Kidney (tissue), 14 donors: ENCODE data around the gene NDUFS8. TPM values are rescaled to one million over a fixed set of nuclear protein-coding genes. Genes with fewer than 3 reads are reported as not detected.

ENCODE experiments used
- DNase-seq, 5 donors: peaks; one replicate each; pipeline ENCODE4 v3.0.0-alpha.2; 2013 to 2020
- FAIRE-seq: peaks from 2 replicates; lab custom pipeline; 2012; peaks lifted over from hg19 to GRCh38; lab: Jason Lieb, UNC
- H3K27ac ChIP-seq, 2 donors: one replicate each; pipeline ENCODE4 v1.7.0; 2013; ENCODE audit warnings: low read depth in 2 of 2, low read length in 2 of 2, inconsistent platforms in 1 of 2
- H3K27me3 ChIP-seq: one replicate; pipeline ENCODE4 v1.7.1; 2013; ENCODE audit warnings: low read length, inconsistent platforms; ENCODE audit not compliant: control insufficient read depth, insufficient read depth
- H3K36me3 ChIP-seq, 3 donors: one replicate each; pipeline versions ENCODE4 v1.7.0 to v1.7.1; 2013; ENCODE audit warnings: low read length in 3 of 3, control low read depth in 1 of 3, inconsistent platforms in 1 of 3; ENCODE audit not compliant: insufficient read depth in 3 of 3, control insufficient read depth in 2 of 3
- H3K4me1 ChIP-seq, 3 donors: one replicate each; pipeline versions ENCODE4 v1.7.0 to v1.7.1; 2013; ENCODE audit warnings: low read length in 3 of 3, inconsistent platforms in 1 of 3, low read depth in 1 of 3; ENCODE audit not compliant: control insufficient read depth in 2 of 3, insufficient read depth in 2 of 3
- H3K4me3 ChIP-seq, 3 donors: one replicate each; pipeline versions ENCODE4 v1.7.0 to v1.8.1; 2013; ENCODE audit warnings: low read length in 3 of 3, control low read depth in 1 of 3, inconsistent platforms in 1 of 3
- H3K9ac ChIP-seq, 3 donors: one replicate each; pipeline versions ENCODE4 v1.7.0 to v1.7.1; 2013; ENCODE audit warnings: low read length in 3 of 3, control low read depth in 1 of 3, inconsistent platforms in 1 of 3
- H3K9me3 ChIP-seq, 3 donors: one replicate each; pipeline versions ENCODE4 v1.7.0 to v1.7.1; 2013; ENCODE audit warnings: low read length in 3 of 3, control low read depth in 1 of 3, inconsistent platforms in 1 of 3; ENCODE audit not compliant: control insufficient read depth in 2 of 3, insufficient read depth in 1 of 3
- intact Hi-C: fragments of 100-400 bp; cut with DNase I; formaldehyde crosslinking; loops from one replicate; pipeline ENCODE4 v1.11.1; 2022
- polyA plus RNA-seq: library from polyadenylated mRNA; stranded (reverse); fragments of 350-450 nt; fragmentation: Illumina TruSeq; extraction: RNeasy Lipid Tissue Mini Kit (QIAGEN cat#74804); gene quantifications from one replicate; pipeline ENCODE4 v1.2.3, GENCODE V29; 2014; ENCODE audit warnings: low read depth, low replicate concordance; ENCODE audit not compliant: insufficient read depth
- total RNA-seq: library from RNA; stranded (reverse); fragmentation: NEBNext Ultra II Directional; extraction: Animal tissue kit (Norgen Biotek cat#: 25700); gene quantifications from one replicate; pipeline ENCODE4 v1.2.1, GENCODE V29; 2021
- TF ChIP-seq, protein P1 (sequence below): IDR thresholded peaks from 3 replicates; pipeline ENCODE4 v1.5.1; 2012; ENCODE audit warnings: mild to moderate bottlenecking, moderate library complexity, borderline replicate concordance; ENCODE audit not compliant: insufficient read depth; ENCODE audit errors: extremely low read depth
- donor health status: control.
- donor health status: control.
- donor health status: control.
- donor health status: control.
- donor health status: control.
- donor health status: DM: yes; HTN: yes; CAD: no.
- donor health status: Normal renal cell carcinoma (clear cell type).

NDUFS8 gene
- total and polyA plus RNA-seq, 2 donors from 2014 or later: 144 to 472 TPM

DNA sequence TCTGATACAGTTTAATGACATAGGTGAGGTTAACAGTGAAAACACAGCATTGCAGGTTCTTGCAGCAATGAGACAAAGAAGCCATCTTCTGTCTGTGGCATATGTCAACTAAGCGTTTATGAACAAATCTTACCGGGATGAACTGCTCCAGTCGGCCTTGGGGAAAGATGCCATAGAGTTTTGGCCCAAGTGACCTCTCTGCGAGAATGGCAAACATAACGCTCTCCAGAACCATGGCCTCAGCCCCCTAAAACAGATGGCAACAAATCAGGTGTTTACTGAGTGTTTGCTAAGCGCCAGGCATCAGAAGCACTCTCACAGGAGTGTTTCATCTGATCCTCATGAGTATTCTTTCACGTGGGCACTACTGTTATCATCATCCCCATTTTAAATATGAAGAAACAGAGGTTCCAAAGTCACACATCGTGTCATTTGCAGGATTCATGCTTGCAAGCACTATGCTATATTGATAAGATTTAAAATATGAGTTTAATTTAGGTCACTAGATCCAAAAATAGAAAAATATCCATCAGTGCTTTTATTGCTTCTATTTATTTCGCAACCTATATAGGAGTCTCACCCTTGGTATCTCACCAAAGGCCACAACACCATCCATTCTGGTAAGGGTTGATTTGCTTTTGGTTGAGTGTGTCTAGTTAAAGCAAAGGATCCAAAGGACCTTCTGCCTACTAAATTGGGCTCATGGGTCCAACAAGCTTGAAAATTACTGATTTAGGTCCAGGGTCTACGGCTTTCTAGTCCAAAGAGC lies 44.3 kb downstream of the NDUFS8 start:
- peaks cover 0 to 2% (median 0%) of the 10 kb centered on the region in 3 donors for H3K4me1 ChIP-seq
- no peak overlapping the region for H3K27ac ChIP-seq
- no peak overlapping the region for H3K4me3 ChIP-seq
- H3K9me3 ChIP-seq: no peaks in the 10 kb centered on the region
- no peaks in the 10 kb centered on the region for H3K27me3 ChIP-seq
- H3K36me3 ChIP-seq: peaks cover 0 to 35% (median 17%) of the 10 kb centered on the region in 3 donors
- intact Hi-C loops: no loop called here
- TF ChIP-seq, protein P1, sequence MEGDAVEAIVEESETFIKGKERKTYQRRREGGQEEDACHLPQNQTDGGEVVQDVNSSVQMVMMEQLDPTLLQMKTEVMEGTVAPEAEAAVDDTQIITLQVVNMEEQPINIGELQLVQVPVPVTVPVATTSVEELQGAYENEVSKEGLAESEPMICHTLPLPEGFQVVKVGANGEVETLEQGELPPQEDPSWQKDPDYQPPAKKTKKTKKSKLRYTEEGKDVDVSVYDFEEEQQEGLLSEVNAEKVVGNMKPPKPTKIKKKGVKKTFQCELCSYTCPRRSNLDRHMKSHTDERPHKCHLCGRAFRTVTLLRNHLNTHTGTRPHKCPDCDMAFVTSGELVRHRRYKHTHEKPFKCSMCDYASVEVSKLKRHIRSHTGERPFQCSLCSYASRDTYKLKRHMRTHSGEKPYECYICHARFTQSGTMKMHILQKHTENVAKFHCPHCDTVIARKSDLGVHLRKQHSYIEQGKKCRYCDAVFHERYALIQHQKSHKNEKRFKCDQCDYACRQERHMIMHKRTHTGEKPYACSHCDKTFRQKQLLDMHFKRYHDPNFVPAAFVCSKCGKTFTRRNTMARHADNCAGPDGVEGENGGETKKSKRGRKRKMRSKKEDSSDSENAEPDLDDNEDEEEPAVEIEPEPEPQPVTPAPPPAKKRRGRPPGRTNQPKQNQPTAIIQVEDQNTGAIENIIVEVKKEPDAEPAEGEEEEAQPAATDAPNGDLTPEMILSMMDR: no peak
- FAIRE-seq (no peak), DNase-seq (no peak)
- H3K9ac ChIP-seq: no peak overlapping the region

DNA sequence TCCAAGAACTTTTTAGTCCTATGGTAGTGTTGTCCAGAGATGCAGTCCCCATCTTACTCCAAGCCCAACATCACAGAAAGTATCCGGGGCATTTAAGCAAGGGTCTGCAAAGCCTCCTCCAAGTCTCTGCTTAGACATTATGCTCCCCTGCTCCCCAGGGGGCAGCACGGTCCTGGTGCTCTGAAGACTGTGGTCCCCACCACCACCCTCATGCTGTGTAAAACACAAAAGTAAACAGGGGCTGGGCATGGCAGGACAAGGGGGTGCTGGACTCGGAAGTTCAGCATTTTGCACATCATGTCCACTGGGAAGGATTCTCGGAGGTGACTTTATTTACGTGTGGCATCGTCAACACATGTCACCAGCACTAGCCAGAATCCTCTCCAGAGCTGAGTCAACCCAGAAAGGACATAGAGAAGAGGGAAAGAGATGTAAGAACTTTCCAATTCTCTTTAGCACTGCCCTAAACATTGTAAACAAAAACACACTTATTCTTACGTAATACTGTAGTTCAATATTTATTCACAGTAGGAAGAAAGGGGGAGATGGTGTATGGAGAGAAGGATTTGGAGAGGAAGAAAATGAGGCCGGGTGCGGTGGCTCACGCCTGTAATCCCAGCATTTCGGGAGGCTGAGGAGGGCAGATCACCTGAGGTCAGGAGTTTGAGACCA lies 46.0 kb downstream of the NDUFS8 start:
- Histone ChIP-seq H3K4me3 (no peak overlapping the region), H3K4me1 (peaks cover 0 to 2% (median 0%) of the 10 kb centered on the region in 3 donors), H3K36me3 (peaks cover 0 to 24% (median 11%) of the 10 kb centered on the region in 3 donors), H3K27ac (no peak overlapping the region), H3K9ac (no peak overlapping the region), H3K9me3 (no peaks in the 10 kb centered on the region), H3K27me3 (no peaks in the 10 kb centered on the region)
- DNase-seq (no peak), FAIRE-seq (no peak)
- intact Hi-C loops: no loop called here
- TF ChIP-seq, protein P1: peak; percentile 29

DNA sequence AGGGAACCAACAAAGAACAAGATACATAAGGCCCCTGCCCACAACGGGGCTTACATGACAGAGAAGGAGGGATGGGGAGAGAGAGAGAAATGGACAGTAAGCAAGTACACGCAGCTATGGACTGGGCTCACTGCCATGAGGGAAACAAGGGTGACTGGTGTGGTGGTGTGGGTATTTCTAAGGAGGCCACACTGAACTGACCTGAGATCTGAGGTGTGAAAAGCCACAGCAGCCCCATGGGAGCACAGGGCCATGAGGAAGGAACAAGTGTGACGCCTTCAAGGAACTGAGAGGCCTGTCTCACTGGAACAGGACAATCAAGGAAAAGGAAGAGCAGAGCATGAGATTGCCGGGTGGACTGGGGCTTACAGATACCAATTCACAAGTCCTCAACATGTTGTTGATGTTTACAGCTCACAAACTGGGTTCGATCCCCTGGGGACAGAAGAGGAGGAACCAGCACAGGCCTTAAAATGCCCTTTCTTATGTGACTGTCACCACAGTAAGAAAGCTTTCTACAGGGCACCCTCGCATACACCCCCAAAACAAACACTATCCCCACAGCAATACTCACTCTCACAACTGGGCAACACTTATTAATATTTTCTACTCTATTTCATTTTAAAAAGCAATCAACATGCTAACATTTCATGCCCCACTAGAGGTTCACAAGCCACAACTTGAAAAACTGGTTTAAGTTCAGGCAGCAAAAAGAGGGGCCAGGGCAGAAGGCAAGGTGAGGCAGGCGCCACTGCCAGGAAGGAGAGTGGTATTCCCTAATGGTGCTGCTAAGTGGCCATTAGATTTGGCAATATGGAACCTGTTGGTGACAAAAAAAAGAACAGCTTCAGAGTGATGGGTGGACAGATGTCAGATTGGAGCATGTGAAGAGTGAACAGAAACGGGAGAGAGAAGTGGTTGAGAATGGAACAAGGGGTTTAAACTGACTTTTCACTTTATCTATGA lies 47.4 kb downstream of the NDUFS8 start:
- TF ChIP-seq, protein P1: no peak
- Histone ChIP-seq H3K4me3 (no peak overlapping the region), H3K36me3 (peaks cover 0 to 13% (median 8%) of the 10 kb centered on the region in 3 donors), H3K27me3 (no peaks in the 10 kb centered on the region), H3K9me3 (no peaks in the 10 kb centered on the region), H3K27ac (no peak overlapping the region), H3K9ac (no peak overlapping the region), H3K4me1 (peaks cover 0 to 2% (median 0%) of the 10 kb centered on the region in 3 donors)
- DNase-seq (peak in 3 of 5 donors; percentile 17 to 59 (median 43)), FAIRE-seq (no peak)
- intact Hi-C loops: no loop called here
